HepG2 (cell line): ENCODE results near the gene STN1. TPM values are rescaled to one million over a fixed set of nuclear protein-coding genes. Genes with fewer than 3 reads are reported as not detected.
A peak's percentile ranks its signal among the peaks of the same experiment; 100 is the strongest.

Experiments
- ATAC-seq: fragments of 200-7000 bp; cut with Tn5 transposase; 3 replicates; pipeline ENCODE4 v1.9.1; 2020; ENCODE audit warnings: mild to moderate bottlenecking, moderate library complexity
- BruUV-seq: library from RNA; stranded (reverse); fragments of 400-500 nt; replicated peaks from 2 replicates; lab custom pipeline; 2021; lab: Mats Ljungman, UMichigan
- CTCF ChIA-PET: fragments of 300-600 bp; formaldehyde crosslinking; extraction: SDS; loops from one replicate; lab custom pipeline; 2021; ENCODE audit warnings: low total read pairs, inconsistent platforms, low intra/inter-chr PET ratio; lab: Yijun Ruan, JAX
- POLR2A ChIA-PET: fragments of 350-600 bp; sonication (Branson Sonifier 250); formaldehyde crosslinking; loops from one replicate; lab custom pipeline; 2020; ENCODE audit warnings: antibody characterized with exemption, inconsistent platforms; lab: Yijun Ruan, JAX
- DNase-seq: peaks from one replicate; pipeline ENCODE4 v3.0.0-alpha.2; 2015; ENCODE audit warnings: low spot score
- FAIRE-seq: peaks from 3 replicates; lab custom pipeline; 2011; peaks lifted over from hg19 to GRCh38; lab: Jason Lieb, UNC
- H2AFZ ChIP-seq: one replicate; pipeline ENCODE4 v1.6.1; 2011; ENCODE audit warnings: low read length, inconsistent platforms
- H3K27ac ChIP-seq: fragments of 300-600 bp; 3 replicates; pipeline ENCODE4 v1.8.0; 2011; ENCODE audit warnings: mixed run types, mild to moderate bottlenecking, mixed read lengths, low read length, inconsistent platforms; ENCODE audit not compliant: insufficient read depth; ENCODE audit errors: extremely low read length
- H3K27me3 ChIP-seq, 2 experiments: fragments of 200-600 bp in 1 of 2; 2 replicates in 1 of 2; 3 replicates in 1 of 2; pipeline versions ENCODE4 v1.6.0 to v1.8.0; 2011; ENCODE audit warnings: low read length in 2 of 2, mild to moderate bottlenecking in 2 of 2, moderate library complexity in 2 of 2, inconsistent platforms in 1 of 2; ENCODE audit not compliant: insufficient read depth in 2 of 2, control insufficient read depth in 1 of 2
- H3K36me3 ChIP-seq, 2 experiments: fragments of 200-600 bp in 1 of 2; replicated peaks in 1 of 2; 2 replicates in 1 of 2; 3 replicates in 1 of 2; pipeline versions ENCODE4 v1.5.1 to v1.8.0; 2011; ENCODE audit warnings: low read length in 2 of 2, inconsistent platforms in 1 of 2; ENCODE audit not compliant: insufficient read depth in 2 of 2, control insufficient read depth in 1 of 2
- H3K4me1 ChIP-seq: 2 replicates; pipeline ENCODE4 v1.5.1; 2012; ENCODE audit warnings: low read length, inconsistent platforms; ENCODE audit not compliant: insufficient read depth
- H3K4me2 ChIP-seq: 2 replicates; pipeline ENCODE4 v1.6.0; 2011; ENCODE audit warnings: low read depth, low read length, inconsistent platforms
- H3K4me3 ChIP-seq, 3 experiments: fragments of 200-600 bp in 1 of 3; sonication (generic), shearing (Covaris generic) in 1 of 3; replicated peaks in 1 of 3; 2 replicates each; pipeline ENCODE4 v1.5.1; 2011 to 2016; ENCODE audit warnings: low read length in 3 of 3, inconsistent platforms in 2 of 3, low read depth in 2 of 3, mild to moderate bottlenecking in 2 of 3, control low read depth in 1 of 3, mixed read lengths in 1 of 3; ENCODE audit not compliant: insufficient read depth in 1 of 3
- H3K79me2 ChIP-seq: one replicate; pipeline ENCODE4 v1.6.1; 2011; ENCODE audit warnings: low read length, inconsistent platforms; ENCODE audit not compliant: insufficient read depth
- H3K9ac ChIP-seq: 2 replicates; pipeline ENCODE4 v1.6.0; 2011; ENCODE audit warnings: mild to moderate bottlenecking, low read depth, low read length, inconsistent platforms; ENCODE audit not compliant: insufficient read depth
- H3K9me3 ChIP-seq: 2 replicates; pipeline ENCODE4 v1.5.1; 2012; ENCODE audit warnings: mild to moderate bottlenecking, low read length
- H4K20me1 ChIP-seq: 2 replicates; pipeline ENCODE4 v1.6.0; 2011; ENCODE audit warnings: inconsistent platforms, mild to moderate bottlenecking, low read length, moderate library complexity; ENCODE audit not compliant: insufficient read depth
- ASH2L ChIP-seq: fragments of 300-600, 200-600 bp; sonication (generic); IDR thresholded peaks from 2 replicates; pipeline ENCODE4 v1.7.0; 2017; ENCODE audit warnings: low read depth, mild to moderate bottlenecking, moderate library complexity, mixed read lengths, low read length; ENCODE audit not compliant: insufficient read length
- HNF4G ChIP-seq, 2 experiments: sonication (generic) in 1 of 2; formaldehyde crosslinking in 1 of 2; IDR thresholded peaks; 2 replicates each; pipeline versions ENCODE4 v1.4.0 to v1.6.1; 2011 to 2020; ENCODE audit warnings: borderline replicate concordance in 2 of 2, low read depth in 2 of 2, mild to moderate bottlenecking in 2 of 2, low read length in 1 of 2, missing genetic modification reagents in 1 of 2, moderate library complexity in 1 of 2
- IKZF1 ChIP-seq: fragments of 450-650 bp; IDR thresholded peaks from 2 replicates; pipeline ENCODE4 v1.7.1; 2016
- MIER2 ChIP-seq: IDR thresholded peaks from 2 replicates; pipeline ENCODE4 v1.6.1; 2016; ENCODE audit warnings: missing biosample characterization, missing genetic modification reagents
- RAD21 ChIP-seq: fragments of 450-650 bp; formaldehyde crosslinking; IDR thresholded peaks from 2 replicates; pipeline ENCODE4 v1.5.0; 2020; ENCODE audit warnings: mild to moderate bottlenecking
- SMC3 ChIP-seq: IDR thresholded peaks from 2 replicates; pipeline ENCODE4 v1.6.1; 2011; ENCODE audit warnings: low read length, improper control_type of control experiment
- XRCC5 ChIP-seq: fragments of 200-400 bp; formaldehyde crosslinking; optimal IDR thresholded peaks from 2 replicates; pipeline ENCODE3; 2017; ENCODE audit warnings: mild to moderate bottlenecking, low read length
- ZKSCAN1 ChIP-seq: fragments of 150-350 bp; IDR thresholded peaks from 2 replicates; pipeline ENCODE4 v1.6.1; 2014; ENCODE audit warnings: low read length
- ZNF225 ChIP-seq: sonication (generic); formaldehyde crosslinking; IDR thresholded peaks from 2 replicates; pipeline ENCODE4 v1.4.0; 2020; ENCODE audit warnings: mild to moderate bottlenecking, missing genetic modification reagents
- ZNF501 ChIP-seq: sonication (generic); formaldehyde crosslinking; IDR thresholded peaks from 2 replicates; pipeline ENCODE4 v1.5.1; 2020; ENCODE audit warnings: mild to moderate bottlenecking, moderate library complexity, missing genetic modification reagents
- ZNF703 ChIP-seq: sonication (generic); formaldehyde crosslinking; IDR thresholded peaks from 2 replicates; pipeline ENCODE4 v1.5.1; 2020; ENCODE audit warnings: missing genetic modification reagents, mild to moderate bottlenecking, moderate library complexity, borderline replicate concordance
- ZNF749 ChIP-seq: sonication (generic); formaldehyde crosslinking; IDR thresholded peaks from 2 replicates; pipeline ENCODE4 v1.8.0; 2022; ENCODE audit warnings: mild to moderate bottlenecking, missing genetic modification reagents, moderate library complexity, borderline replicate concordance
- ZNF879 ChIP-seq: sonication (generic); formaldehyde crosslinking; IDR thresholded peaks from 2 replicates; pipeline ENCODE4 v1.8.1; 2023; ENCODE audit warnings: missing genetic modification reagents
- WGBS: methylation state at CpG from one replicate; pipeline ENCODE4 v1.1.6; 2017; ENCODE audit warnings: low lambda C conversion rate; 5-methylcytosine and 5-hydroxymethylcytosine counted together
- in situ Hi-C: cut with HindIII; loops from 2 replicates; pipeline ENCODE4 v1.10.0; 2017; ENCODE audit warnings: low pct_unique_long_range_greater_than_20kb; ENCODE audit not compliant: extremely low pct_ligation_motif_present
- intact Hi-C: fragments of 100-400 bp; cut with micrococcal nuclease; formaldehyde crosslinking; loops from one replicate; pipeline ENCODE4 v1.10.0; 2022; ENCODE audit not compliant: unreplicated experiment
- polyA plus RNA-seq, 8 experiments: library from polyadenylated mRNA; depleted of rRNA in 3 of 8; stranded (reverse) in 7 of 8; unstranded in 1 of 8; fragments of >200 nt; fragmentation: Illumina TruSeq in 4 of 8; extraction: Trizol in 4 of 8; gene quantifications; 2 replicates each; pipeline versions ENCODE4 v1.2.1 to v1.2.3, GENCODE V29; 2011 to 2016; ENCODE audit warnings: low read depth in 4 of 8, missing spikeins in 1 of 8, mixed read lengths in 1 of 8; ENCODE audit not compliant: insufficient read depth in 1 of 8
- total RNA-seq, 5 experiments: library from RNA; depleted of rRNA; stranded (reverse); fragments of >200 nt; fragmentation: Illumina TruSeq; extraction: Trizol; gene quantifications; 2 replicates each; pipeline ENCODE4 v1.2.3, GENCODE V29; 2016; ENCODE audit warnings: low read depth in 1 of 5
- TF ChIP-seq, protein P1 (sequence below): IDR thresholded peaks from 2 replicates; pipeline ENCODE4 v1.6.1; 2016; ENCODE audit warnings: mild to moderate bottlenecking, missing biosample characterization, missing genetic modification reagents
- TF ChIP-seq, protein P2 (sequence below): sonication (generic); formaldehyde crosslinking; conservative IDR thresholded peaks from 2 replicates; pipeline ENCODE4 v1.5.0; 2020; ENCODE audit warnings: missing genetic modification reagents
- TF ChIP-seq, protein P3 (sequence below): sonication (generic); formaldehyde crosslinking; IDR thresholded peaks from 2 replicates; pipeline ENCODE4 v1.8.1; 2023; ENCODE audit warnings: missing genetic modification reagents, mild to moderate bottlenecking, borderline replicate concordance
- TF ChIP-seq, protein P4 (sequence below): sonication (generic); formaldehyde crosslinking; IDR thresholded peaks from 2 replicates; pipeline ENCODE4 v1.5.0; 2020; ENCODE audit warnings: mild to moderate bottlenecking, missing genetic modification reagents, moderate library complexity
- TF ChIP-seq, protein P5 (sequence below): sonication (generic); formaldehyde crosslinking; IDR thresholded peaks from 2 replicates; pipeline ENCODE4 v1.5.1; 2020; ENCODE audit warnings: mild to moderate bottlenecking, moderate library complexity, missing genetic modification reagents

The STN1 gene
- total and polyA plus RNA-seq, 2 of the 13 experiments (the other 11 are each of a cell fraction or from before 2014, with no cell fraction given), result 17.6 to 22.7 TPM

DNA sequence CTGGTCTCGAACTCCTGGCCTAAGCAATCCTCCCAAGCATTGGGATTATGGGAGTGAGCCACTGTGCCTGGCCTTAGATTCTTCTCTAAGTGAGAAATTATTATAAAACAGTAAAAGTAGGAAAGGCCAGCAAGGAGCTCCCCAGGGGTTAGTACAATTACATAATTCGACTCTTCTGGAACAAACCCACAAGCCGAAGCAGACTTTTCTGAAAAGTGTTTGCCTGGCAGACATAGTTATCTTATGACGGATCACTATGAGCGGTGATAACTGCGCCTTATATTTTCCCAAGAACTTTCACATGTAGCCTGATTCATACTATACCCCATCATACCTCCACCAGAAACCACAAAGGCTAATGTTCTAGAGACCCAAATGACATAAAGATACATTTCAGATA lies 32.4 kb downstream of the STN1 start (continued):
- TF ChIP-seq HNF4G (IDR thresholded peaks at IDR 0.05; ENCODE audit: borderline replicate concordance, low read depth, low read length) (no peak), HNF4G (CRISPR knock-in tag; IDR thresholded peaks at IDR 0.05; ENCODE audit: borderline replicate concordance, low read depth) (no peak), ZNF703 (no peak), ZNF879 (CRISPR knock-in tag) (no peak)
- TF ChIP-seq, protein P1, sequence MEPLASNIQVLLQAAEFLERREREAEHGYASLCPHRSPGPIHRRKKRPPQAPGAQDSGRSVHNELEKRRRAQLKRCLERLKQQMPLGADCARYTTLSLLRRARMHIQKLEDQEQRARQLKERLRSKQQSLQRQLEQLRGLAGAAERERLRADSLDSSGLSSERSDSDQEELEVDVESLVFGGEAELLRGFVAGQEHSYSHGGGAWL (CRISPR knock-in tag), result no peak
- TF ChIP-seq, all 625 proteins: peak for 0

DNA sequence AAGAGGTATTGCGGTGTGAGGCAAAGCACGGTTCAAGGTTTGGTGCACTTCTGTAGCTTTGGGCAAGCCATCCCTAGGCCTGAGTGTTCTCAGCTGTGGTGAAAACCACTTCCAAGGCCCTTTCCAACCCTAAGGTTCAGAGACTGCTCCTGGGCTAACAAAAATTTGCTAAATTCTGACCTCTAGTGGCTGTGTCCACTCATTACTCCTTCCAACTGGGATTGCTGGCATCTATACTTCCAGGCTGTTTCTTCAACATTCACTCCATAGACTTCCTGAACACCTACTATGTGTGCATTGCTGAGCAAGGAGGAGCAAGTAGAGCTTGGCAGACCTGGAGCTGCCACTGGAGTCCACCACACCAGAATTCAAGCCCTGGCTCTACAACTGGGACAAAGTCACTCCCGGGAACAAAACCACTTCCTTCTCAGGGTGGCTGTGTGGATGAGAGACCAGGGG lies 33.3 kb downstream of the STN1 start:
- in situ Hi-C loops (loop anchor here (5.0 kb wide), 1 partner anchor 238 kb away; the partner anchor contains the start of gene SFR1), intact Hi-C loops (loop anchor here (1.0 to 5.0 kb wide), 2 partner anchors 98 to 171 kb away; no protein-coding TSS in a partner anchor)
- H3K9ac ChIP-seq, result no peak overlapping the region
- H3K4me2 ChIP-seq, result no peak overlapping the region
- peaks cover 16% of the 10 kb centered on the region for H3K4me1 ChIP-seq
- WGBS, result 82% methylated on average over 3 of the region's 3 CpGs
- FAIRE-seq (peak; percentile 95), ATAC-seq (peak; percentile 89), DNase-seq (peak; percentile 53)
- H2AFZ ChIP-seq, result no peak overlapping the region
- no peak overlapping the region for H3K27ac ChIP-seq
- H3K36me3 ChIP-seq, result peaks cover 9 to 26% of the 10 kb centered on the region in 2 experiments; a peak in 4 of 5 replicates
- no peak overlapping the region for H3K4me3 ChIP-seq
- no peaks in the 10 kb centered on the region for H3K9me3 ChIP-seq
- no peaks in the 10 kb centered on the region for H3K79me2 ChIP-seq
- BruUV-seq, result no TSS peak
- H3K27me3 ChIP-seq, result no peaks in the 10 kb centered on the region
- ChIA-PET CTCF (interaction anchor here (0.7 to 2.4 kb wide), 3 partner anchors 103 to 286 kb away, joined by 5 to 20 read pairs (median 5); no protein-coding TSS in a partner anchor), POLR2A (no interaction called here)
- no peaks in the 10 kb centered on the region for H4K20me1 ChIP-seq
- TF ChIP-seq SMC3, result peak; percentile 83
- TF ChIP-seq, protein P2, sequence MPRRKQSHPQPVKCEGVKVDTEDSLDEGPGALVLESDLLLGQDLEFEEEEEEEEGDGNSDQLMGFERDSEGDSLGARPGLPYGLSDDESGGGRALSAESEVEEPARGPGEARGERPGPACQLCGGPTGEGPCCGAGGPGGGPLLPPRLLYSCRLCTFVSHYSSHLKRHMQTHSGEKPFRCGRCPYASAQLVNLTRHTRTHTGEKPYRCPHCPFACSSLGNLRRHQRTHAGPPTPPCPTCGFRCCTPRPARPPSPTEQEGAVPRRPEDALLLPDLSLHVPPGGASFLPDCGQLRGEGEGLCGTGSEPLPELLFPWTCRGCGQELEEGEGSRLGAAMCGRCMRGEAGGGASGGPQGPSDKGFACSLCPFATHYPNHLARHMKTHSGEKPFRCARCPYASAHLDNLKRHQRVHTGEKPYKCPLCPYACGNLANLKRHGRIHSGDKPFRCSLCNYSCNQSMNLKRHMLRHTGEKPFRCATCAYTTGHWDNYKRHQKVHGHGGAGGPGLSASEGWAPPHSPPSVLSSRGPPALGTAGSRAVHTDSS, result no peak
- TF ChIP-seq IKZF1, result no peak
- TF ChIP-seq ZNF225 (CRISPR knock-in tag), result no peak
- peak; percentile 66 for TF ChIP-seq RAD21 (CRISPR knock-in tag)
- no peak for TF ChIP-seq ZNF749 (CRISPR knock-in tag)
- peak; percentile 34; the same call in 1 of the 2 replicates for TF ChIP-seq MIER2
- TF ChIP-seq ZKSCAN1, result peak; percentile 89
- TF ChIP-seq, protein P3, sequence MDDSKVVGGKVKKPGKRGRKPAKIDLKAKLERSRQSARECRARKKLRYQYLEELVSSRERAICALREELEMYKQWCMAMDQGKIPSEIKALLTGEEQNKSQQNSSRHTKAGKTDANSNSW, result no peak
- TF ChIP-seq ZNF501 (CRISPR knock-in tag), result 0 out of 2 replicates have a peak, but pooled peaks have one; percentile 35
- TF ChIP-seq XRCC5, result peak; percentile 33
- TF ChIP-seq, protein P4, sequence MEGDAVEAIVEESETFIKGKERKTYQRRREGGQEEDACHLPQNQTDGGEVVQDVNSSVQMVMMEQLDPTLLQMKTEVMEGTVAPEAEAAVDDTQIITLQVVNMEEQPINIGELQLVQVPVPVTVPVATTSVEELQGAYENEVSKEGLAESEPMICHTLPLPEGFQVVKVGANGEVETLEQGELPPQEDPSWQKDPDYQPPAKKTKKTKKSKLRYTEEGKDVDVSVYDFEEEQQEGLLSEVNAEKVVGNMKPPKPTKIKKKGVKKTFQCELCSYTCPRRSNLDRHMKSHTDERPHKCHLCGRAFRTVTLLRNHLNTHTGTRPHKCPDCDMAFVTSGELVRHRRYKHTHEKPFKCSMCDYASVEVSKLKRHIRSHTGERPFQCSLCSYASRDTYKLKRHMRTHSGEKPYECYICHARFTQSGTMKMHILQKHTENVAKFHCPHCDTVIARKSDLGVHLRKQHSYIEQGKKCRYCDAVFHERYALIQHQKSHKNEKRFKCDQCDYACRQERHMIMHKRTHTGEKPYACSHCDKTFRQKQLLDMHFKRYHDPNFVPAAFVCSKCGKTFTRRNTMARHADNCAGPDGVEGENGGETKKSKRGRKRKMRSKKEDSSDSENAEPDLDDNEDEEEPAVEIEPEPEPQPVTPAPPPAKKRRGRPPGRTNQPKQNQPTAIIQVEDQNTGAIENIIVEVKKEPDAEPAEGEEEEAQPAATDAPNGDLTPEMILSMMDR (CRISPR knock-in tag), result peak; percentile 88
- TF ChIP-seq, protein P5, sequence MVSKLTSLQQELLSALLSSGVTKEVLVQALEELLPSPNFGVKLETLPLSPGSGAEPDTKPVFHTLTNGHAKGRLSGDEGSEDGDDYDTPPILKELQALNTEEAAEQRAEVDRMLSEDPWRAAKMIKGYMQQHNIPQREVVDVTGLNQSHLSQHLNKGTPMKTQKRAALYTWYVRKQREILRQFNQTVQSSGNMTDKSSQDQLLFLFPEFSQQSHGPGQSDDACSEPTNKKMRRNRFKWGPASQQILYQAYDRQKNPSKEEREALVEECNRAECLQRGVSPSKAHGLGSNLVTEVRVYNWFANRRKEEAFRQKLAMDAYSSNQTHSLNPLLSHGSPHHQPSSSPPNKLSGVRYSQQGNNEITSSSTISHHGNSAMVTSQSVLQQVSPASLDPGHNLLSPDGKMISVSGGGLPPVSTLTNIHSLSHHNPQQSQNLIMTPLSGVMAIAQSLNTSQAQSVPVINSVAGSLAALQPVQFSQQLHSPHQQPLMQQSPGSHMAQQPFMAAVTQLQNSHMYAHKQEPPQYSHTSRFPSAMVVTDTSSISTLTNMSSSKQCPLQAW (CRISPR knock-in tag), result 0 out of 2 replicates have a peak, but pooled peaks have one; percentile 53
- no peak for TF ChIP-seq ASH2L
